Measurements from ENCODE around the gene DUOX1. TPM values are rescaled to one million over a fixed set of nuclear protein-coding genes. Genes with fewer than 3 reads are reported as not detected.
A peak's percentile ranks its signal among the peaks of the same experiment; 100 is the strongest.

DUOX1 gene
- total RNA-seq, 2 experiments from 2014 or later, result not detected

DNA sequence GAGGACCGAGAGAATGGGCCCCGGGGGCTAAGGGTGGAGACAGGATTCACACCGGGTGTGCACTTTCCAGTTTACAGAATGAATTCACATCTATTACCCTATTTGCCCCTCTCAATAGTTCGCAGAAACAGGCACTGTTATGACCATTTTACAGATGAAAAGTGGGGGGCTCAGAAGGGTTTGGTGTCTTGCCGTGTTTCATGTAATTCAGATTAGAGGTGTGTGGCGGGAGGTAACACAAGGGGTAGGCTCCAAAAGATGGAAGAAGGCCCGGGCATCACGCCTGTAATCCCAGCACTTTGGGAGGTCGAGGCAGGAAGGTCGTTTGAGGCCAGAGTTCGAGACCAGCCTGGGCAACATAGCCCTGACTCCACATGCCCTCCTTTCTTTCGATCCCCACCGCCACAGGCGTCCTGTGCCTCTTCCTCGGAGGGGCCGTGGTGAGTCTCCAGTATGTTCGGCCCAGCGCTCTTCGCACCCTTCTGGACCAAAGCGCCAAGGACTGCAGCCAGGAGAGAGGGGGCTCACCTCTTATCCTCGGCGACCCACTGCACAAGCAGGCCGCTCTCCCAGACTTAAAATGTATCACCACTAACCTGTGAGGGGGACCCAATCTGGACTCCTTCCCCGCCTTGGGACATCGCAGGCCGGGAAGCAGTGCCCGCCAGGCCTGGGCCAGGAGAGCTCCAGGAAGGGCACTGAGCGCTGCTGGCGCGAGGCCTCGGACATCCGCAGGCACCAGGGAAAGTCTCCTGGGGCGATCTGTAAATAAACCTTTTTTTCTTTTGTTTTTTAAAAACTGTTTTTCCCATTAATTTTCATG, 12.3 kb upstream of the DUOX1 start:
- Mint-ChIP-seq H3K27ac (no peak overlapping the region), H3K36me3 (ENCODE audit: low read depth) (no peaks in the 10 kb centered on the region)
- ATAC-seq, result peak; percentile 6

DNA sequence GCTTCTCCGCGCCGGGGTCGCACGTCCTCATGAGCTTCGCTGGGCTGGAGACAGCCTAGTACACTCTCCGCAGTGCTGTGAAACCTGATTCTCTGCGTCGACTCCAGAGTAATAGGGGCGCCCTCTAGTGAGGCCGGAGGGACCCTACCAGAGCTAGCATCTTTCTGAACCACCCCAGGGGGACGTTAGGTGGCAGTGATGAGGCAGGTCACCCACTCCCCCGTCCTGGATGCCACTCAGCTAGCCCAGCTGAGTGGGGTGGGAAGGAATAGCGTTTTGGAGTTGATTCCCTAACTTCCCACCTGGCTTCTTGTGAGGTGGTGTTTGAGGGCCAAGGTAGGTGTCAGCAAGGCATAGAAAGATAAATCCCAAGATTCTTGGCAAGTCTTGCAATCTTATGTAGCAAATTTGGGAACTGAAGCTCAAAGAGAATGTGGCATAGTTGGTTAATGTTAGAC, 11.6 kb upstream of the DUOX1 start:
- CTCF ChIA-PET, result interaction anchor here (0.5 to 3.9 kb wide), 61 partner anchors 9 to 590 kb away, joined by 3 to 48 read pairs (median 5); partner anchors contain the start of genes DUOX1, DUOXA1 and SHF
- POLR2A ChIA-PET, result no interaction called here
- Mint-ChIP-seq H3K4me3 (peak overlapping the region; percentile 36), H3K27ac (no peak overlapping the region), H3K9me3 (no peaks in the 10 kb centered on the region), H3K36me3 (ENCODE audit: low read depth) (no peaks in the 10 kb centered on the region), H3K27me3 (peaks cover 58% of the 10 kb centered on the region), H3K4me1 (ENCODE audit: low read depth) (peaks cover 33% of the 10 kb centered on the region)
- DNase-seq, result peak; percentile 93
- peak; percentile 99 for ATAC-seq
- TF ChIP-seq, protein P1, sequence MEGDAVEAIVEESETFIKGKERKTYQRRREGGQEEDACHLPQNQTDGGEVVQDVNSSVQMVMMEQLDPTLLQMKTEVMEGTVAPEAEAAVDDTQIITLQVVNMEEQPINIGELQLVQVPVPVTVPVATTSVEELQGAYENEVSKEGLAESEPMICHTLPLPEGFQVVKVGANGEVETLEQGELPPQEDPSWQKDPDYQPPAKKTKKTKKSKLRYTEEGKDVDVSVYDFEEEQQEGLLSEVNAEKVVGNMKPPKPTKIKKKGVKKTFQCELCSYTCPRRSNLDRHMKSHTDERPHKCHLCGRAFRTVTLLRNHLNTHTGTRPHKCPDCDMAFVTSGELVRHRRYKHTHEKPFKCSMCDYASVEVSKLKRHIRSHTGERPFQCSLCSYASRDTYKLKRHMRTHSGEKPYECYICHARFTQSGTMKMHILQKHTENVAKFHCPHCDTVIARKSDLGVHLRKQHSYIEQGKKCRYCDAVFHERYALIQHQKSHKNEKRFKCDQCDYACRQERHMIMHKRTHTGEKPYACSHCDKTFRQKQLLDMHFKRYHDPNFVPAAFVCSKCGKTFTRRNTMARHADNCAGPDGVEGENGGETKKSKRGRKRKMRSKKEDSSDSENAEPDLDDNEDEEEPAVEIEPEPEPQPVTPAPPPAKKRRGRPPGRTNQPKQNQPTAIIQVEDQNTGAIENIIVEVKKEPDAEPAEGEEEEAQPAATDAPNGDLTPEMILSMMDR (IDR thresholded peaks at IDR 0.05), result peak; percentile 100
- intact Hi-C loops (cut with micrococcal nuclease), result no loop called here

More for the DNA sequence above, 12.3 kb upstream of the DUOX1 start:
- DNase-seq, result no peak
- no peaks in the 10 kb centered on the region for H3K9me3 Mint-ChIP-seq
- POLR2A ChIA-PET, result no interaction called here
- intact Hi-C loops (cut with micrococcal nuclease), result no loop called here
- H3K4me1 Mint-ChIP-seq (ENCODE audit: low read depth), result peaks cover 36% of the 10 kb centered on the region
- TF ChIP-seq, protein P1 (IDR thresholded peaks at IDR 0.05), result no peak
- H3K27me3 Mint-ChIP-seq, result peaks cover 63% of the 10 kb centered on the region
- peak overlapping the region; percentile 36 for H3K4me3 Mint-ChIP-seq
- CTCF ChIA-PET, result interaction anchor here (0.5 to 3.9 kb wide), 55 partner anchors 8 to 589 kb away, joined by 3 to 48 read pairs (median 5); partner anchors contain the start of genes DUOX1, DUOXA1 and SHF

DNA sequence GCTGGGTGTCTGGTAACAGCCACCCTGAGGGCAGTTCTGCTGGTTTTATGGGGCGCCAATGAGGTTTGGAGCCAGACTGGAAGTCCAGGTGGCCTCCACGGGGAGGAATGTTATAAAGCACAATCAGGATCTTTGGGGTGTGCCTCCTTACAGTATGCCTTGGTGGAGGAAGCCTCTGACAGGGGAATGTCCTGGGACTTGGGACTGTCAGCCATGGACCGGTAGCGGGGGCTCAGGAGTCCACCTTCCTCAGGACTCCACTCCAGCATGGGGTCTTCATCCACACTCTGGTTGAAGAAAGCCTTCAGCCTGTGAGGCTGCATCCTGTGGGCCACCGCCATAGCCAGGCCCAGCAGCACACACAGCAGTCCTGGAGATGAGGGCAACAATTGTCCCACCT, 10.8 kb upstream of the DUOX1 start:
- intact Hi-C loops (cut with micrococcal nuclease), result no loop called here
- ATAC-seq (no peak), DNase-seq (no peak)
- peaks cover 51% of the 10 kb centered on the region for H3K27me3 Mint-ChIP-seq
- H3K36me3 Mint-ChIP-seq (ENCODE audit: low read depth), result no peaks in the 10 kb centered on the region
- H3K27ac Mint-ChIP-seq, result no peak overlapping the region
- TF ChIP-seq, protein P1 (IDR thresholded peaks at IDR 0.05), result no peak
- POLR2A ChIA-PET, result no interaction called here
- no peaks in the 10 kb centered on the region for H3K9me3 Mint-ChIP-seq
- peaks cover 25% of the 10 kb centered on the region for H3K4me1 Mint-ChIP-seq (ENCODE audit: low read depth)
- CTCF ChIA-PET, result interaction anchor here (0.8 to 3.9 kb wide), 22 partner anchors 8 to 475 kb away, joined by 3 to 48 read pairs (median 8); partner anchors contain the start of genes DUOX1 and DUOXA1
- H3K4me3 Mint-ChIP-seq, result no peak overlapping the region

DNA sequence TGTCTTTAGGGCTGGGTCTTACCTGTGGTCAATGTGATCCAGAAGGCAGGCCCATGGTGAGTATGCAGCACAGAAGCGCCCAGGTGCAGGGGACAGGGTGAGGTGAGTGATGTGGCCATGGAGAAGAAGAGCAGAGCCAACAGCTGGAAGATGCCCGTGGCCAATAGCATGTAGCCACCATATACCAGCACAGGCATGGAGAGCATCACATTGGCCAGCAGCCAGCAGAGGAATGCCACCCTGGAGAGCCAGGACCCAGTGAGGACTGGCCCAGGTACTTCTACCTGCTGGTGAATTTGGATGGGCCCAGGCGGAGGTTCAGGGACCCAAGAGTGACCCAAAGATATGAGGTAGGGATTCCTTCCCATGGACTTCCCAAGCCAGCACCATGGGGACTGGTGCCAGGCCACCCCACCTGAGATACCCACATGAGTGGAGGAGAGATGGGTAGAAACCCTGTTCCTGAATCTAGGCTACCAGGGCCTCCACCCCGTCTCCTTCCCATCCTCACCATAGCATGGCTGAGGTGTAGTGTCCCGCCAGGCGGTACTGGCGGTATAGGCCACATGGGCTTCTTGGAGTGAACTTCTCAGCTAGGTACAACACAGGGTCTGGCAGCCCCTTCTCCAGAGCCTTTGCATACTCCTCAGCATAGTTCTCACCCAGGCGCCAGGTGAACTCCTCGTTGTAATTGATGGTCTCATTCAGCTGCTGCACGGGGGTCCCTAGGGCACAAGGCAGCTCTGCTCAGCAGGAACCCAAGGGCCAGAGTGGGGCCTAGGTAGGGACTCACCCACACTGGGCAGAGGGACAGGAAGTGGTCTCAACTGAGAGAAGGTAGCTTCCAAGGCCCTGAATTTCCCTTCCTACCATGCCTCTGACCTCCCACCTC, 9.5 kb upstream of the DUOX1 start:
- no peak overlapping the region for H3K4me3 Mint-ChIP-seq
- H3K27me3 Mint-ChIP-seq, result peaks cover 44% of the 10 kb centered on the region
- ATAC-seq, result no peak
- TF ChIP-seq, protein P1 (IDR thresholded peaks at IDR 0.05), result no peak
- ChIA-PET CTCF (interaction anchor here (1.4 kb wide), 1 partner anchor 11 kb away, joined by 4 read pairs; no protein-coding TSS in a partner anchor), POLR2A (no interaction called here)
- intact Hi-C loops (cut with micrococcal nuclease), result no loop called here
- DNase-seq, result no peak
- H3K36me3 Mint-ChIP-seq (ENCODE audit: low read depth), result no peaks in the 10 kb centered on the region
- no peak overlapping the region for H3K27ac Mint-ChIP-seq
- H3K4me1 Mint-ChIP-seq (ENCODE audit: low read depth), result peaks cover 19% of the 10 kb centered on the region
- no peaks in the 10 kb centered on the region for H3K9me3 Mint-ChIP-seq
